Lung (tissue), 12 donors: Measurements from ENCODE around the gene TTC21B. TPM values are rescaled to one million over a fixed set of nuclear protein-coding genes. Genes with fewer than 3 reads are reported as not detected.

Source experiments
- ATAC-seq: fragments of 200-7000 bp; cut with Tn5 transposase; one replicate; pipeline ENCODE4 v1.9.1; 2020; ENCODE audit warnings: moderate number of reproducible peaks; ENCODE audit not compliant: insufficient read depth, low FRiP score
- DNase-seq, 3 donors: peaks; one replicate each; pipeline ENCODE4 v3.0.0-alpha.2; 2013 to 2017
- H3K27ac ChIP-seq, 2 donors: one replicate each; pipeline ENCODE4 v1.5.1; 2013; ENCODE audit warnings: mild to moderate bottlenecking in 2 of 2, moderate library complexity in 2 of 2, control low read depth in 1 of 2, inconsistent platforms in 1 of 2, low read depth in 1 of 2, low read length in 1 of 2
- H3K27me3 ChIP-seq, 3 donors: one replicate each; pipeline ENCODE4 v1.5.1; 2013; ENCODE audit warnings: low read length in 2 of 3; ENCODE audit not compliant: control insufficient read depth in 3 of 3, insufficient read depth in 3 of 3
- H3K36me3 ChIP-seq, 4 donors: one replicate each; pipeline ENCODE4 v1.5.1; 2013; ENCODE audit warnings: low read length in 4 of 4, mild to moderate bottlenecking in 1 of 4, moderate library complexity in 1 of 4; ENCODE audit not compliant: control insufficient read depth in 4 of 4, insufficient read depth in 4 of 4
- H3K4me1 ChIP-seq, 5 donors: one replicate each; pipeline ENCODE4 v1.5.1; 2013; ENCODE audit warnings: low read length in 5 of 5, mild to moderate bottlenecking in 2 of 5, moderate library complexity in 1 of 5; ENCODE audit not compliant: control insufficient read depth in 5 of 5, insufficient read depth in 5 of 5
- H3K4me3 ChIP-seq: one replicate; pipeline ENCODE4 v1.5.1; 2013; ENCODE audit warnings: mild to moderate bottlenecking, control low read depth, moderate library complexity
- H3K9ac ChIP-seq, 2 donors: one replicate each; pipeline ENCODE4 v1.5.1; 2013; ENCODE audit warnings: low read length in 2 of 2, control low read depth in 1 of 2; ENCODE audit not compliant: insufficient read depth in 1 of 2
- H3K9me3 ChIP-seq, 4 donors: one replicate each; pipeline ENCODE4 v1.5.1; 2013; ENCODE audit warnings: low read length in 3 of 4, mild to moderate bottlenecking in 1 of 4, moderate library complexity in 1 of 4; ENCODE audit not compliant: control insufficient read depth in 4 of 4, insufficient read depth in 3 of 4
- WGBS, 2 donors: extraction: QIAGEN DNeasy Blood & Tissue Kit; methylation state at CpG; one replicate each; pipeline ENCODE4 v1.1.7; 2013; 5-methylcytosine and 5-hydroxymethylcytosine counted together
- polyA plus RNA-seq, 2 donors: library from polyadenylated mRNA; stranded (reverse); fragments of 200-250 nt; gene quantifications; one replicate each; pipeline ENCODE4 v1.2.1, GENCODE V29; 2013
- total RNA-seq, 2 donors: library from RNA; depleted of rRNA in 1 of 2; stranded (reverse); fragments of >200 nt in 1 of 2; gene quantifications; one replicate each; pipeline ENCODE4 v1.2.1, GENCODE V29; 2014 to 2021
- TF ChIP-seq, protein P1 (sequence below): IDR thresholded peaks from 2 replicates; pipeline ENCODE4 v1.5.1; 2012; ENCODE audit warnings: mild to moderate bottlenecking; ENCODE audit errors: control extremely low read depth, extremely low read depth
- donor health status: control.
- donor health status: control.
- donor health status: Bipolar disorder and iron deficiency.
- donor health status: healthy.
- donor health status: DM: yes; HTN: yes; CAD: no.

TTC21B gene
- total and polyA plus RNA-seq, 4 donors = 5.0 to 146 (median 15.0) TPM

DNA sequence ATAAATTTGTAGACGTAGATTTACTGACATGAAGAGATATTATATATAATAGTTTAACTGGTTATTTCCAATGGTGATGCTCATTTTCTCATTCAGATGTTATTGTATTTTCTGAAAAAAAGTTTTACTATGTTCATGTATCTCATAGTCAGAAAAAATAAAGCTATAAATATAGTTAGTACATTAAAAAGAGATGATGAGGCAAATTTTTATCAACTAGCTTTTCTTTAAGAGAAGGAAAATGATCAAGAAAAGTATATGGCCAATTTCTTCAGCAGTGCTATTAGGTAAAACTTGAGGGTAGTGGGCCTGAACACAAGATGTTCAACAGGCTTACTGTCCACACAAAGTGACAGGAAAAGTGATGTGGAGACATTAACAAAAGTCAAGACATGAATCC, 11.7 kb downstream of the TTC21B start:
- Histone ChIP-seq H3K27me3 (no peaks in the 10 kb centered on the region), H3K4me1 (no peaks in the 10 kb centered on the region), H3K9ac (no peak overlapping the region), H3K4me3 (no peak overlapping the region), H3K9me3 (no peaks in the 10 kb centered on the region), H3K36me3 (peaks cover 4 to 37% (median 21%) of the 10 kb centered on the region in 4 donors), H3K27ac (no peak overlapping the region)
- TF ChIP-seq, protein P1, sequence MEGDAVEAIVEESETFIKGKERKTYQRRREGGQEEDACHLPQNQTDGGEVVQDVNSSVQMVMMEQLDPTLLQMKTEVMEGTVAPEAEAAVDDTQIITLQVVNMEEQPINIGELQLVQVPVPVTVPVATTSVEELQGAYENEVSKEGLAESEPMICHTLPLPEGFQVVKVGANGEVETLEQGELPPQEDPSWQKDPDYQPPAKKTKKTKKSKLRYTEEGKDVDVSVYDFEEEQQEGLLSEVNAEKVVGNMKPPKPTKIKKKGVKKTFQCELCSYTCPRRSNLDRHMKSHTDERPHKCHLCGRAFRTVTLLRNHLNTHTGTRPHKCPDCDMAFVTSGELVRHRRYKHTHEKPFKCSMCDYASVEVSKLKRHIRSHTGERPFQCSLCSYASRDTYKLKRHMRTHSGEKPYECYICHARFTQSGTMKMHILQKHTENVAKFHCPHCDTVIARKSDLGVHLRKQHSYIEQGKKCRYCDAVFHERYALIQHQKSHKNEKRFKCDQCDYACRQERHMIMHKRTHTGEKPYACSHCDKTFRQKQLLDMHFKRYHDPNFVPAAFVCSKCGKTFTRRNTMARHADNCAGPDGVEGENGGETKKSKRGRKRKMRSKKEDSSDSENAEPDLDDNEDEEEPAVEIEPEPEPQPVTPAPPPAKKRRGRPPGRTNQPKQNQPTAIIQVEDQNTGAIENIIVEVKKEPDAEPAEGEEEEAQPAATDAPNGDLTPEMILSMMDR = no peak
- ATAC-seq = no peak
- 96 to 99% methylated on average over 1 of the region's 1 CpG for WGBS, 2 donors
- DNase-seq = no peak

DNA sequence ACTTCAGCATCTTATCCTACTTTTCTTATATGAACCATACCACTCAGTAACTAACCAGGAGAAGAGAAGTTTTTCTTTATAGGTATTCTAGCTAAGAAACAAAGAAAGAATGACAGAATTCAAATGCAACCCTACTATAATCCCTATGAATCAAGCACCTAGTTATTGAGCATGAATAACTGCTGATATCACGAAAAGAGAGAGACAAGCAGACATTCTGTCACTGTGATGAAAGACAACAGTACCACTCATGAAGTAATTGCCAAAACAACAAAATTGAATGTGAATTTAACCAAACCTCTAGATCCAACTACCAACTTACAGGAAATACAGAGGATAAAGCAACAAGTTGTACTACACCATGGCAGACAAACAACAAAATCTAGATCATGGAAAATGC, 15.3 kb downstream of the TTC21B start:
- ATAC-seq = no peak
- TF ChIP-seq, protein P1 = no peak

DNA sequence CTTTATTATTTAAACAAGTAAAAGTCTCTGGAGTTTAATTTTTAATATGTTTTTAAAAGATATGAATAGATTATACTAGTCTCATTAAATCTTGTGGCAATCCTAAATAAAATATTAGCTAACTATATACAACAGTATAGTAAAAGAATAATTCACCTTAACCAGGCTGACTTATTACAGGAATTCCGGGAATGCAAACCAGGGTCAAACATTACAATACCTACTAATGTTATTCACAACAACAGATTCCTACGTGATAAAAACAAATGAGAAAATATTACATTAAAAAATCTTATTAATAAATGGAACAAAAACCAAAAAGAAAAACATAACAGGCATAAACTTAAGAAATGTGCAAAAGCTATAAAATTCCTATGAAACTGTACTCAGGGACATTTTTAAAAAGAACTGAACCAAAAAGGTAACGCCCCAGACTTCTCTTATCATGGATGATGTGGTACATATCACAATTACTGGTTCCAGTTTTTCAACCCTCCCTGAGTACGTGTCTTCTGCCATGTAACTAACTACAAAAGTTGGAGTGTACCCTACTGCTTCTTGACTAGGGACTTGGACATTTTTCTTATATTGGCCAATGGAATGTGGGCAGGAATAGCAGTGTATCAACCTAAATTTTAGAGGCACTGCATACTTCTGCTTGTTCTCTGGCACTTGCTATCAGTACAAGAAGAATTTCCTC, 20.2 kb downstream of the TTC21B start:
- TF ChIP-seq, protein P1 = no peak
- Histone ChIP-seq H3K27ac (no peak overlapping the region), H3K4me1 (no peaks in the 10 kb centered on the region), H3K4me3 (no peak overlapping the region), H3K9ac (no peak overlapping the region), H3K27me3 (no peaks in the 10 kb centered on the region), H3K9me3 (no peaks in the 10 kb centered on the region), H3K36me3 (peaks cover 4 to 34% (median 12%) of the 10 kb centered on the region in 4 donors)
- no peak for DNase-seq
- no peak for ATAC-seq
- WGBS, 2 donors = 93 to 97% methylated on average over 4 of the region's 4 CpGs

More for the DNA sequence above, 15.3 kb downstream of the TTC21B start:
- Histone ChIP-seq H3K9ac (no peak overlapping the region), H3K4me3 (no peak overlapping the region), H3K27me3 (no peaks in the 10 kb centered on the region), H3K4me1 (no peaks in the 10 kb centered on the region), H3K36me3 (peaks cover 5 to 31% (median 23%) of the 10 kb centered on the region in 4 donors), H3K9me3 (no peaks in the 10 kb centered on the region), H3K27ac (no peak overlapping the region)
- DNase-seq = no peak
- 84 to 90% methylated on average over 1 of the region's 1 CpG for WGBS, 2 donors
